HepG2 (cell line): ENCODE results near the gene INTS2. TPM values are rescaled to one million over a fixed set of nuclear protein-coding genes. Genes with fewer than 3 reads are reported as not detected.

Experiments used
- AGO1 ChIP-seq: fragments of 200-400 bp; formaldehyde crosslinking; IDR thresholded peaks from 2 replicates; pipeline ENCODE4 v1.6.1; 2017; ENCODE audit warnings: mild to moderate bottlenecking, low read depth, low read length, moderate library complexity; ENCODE audit not compliant: poor library complexity, severe bottlenecking
- CHD4 ChIP-seq: fragments of 200-600 bp; sonication (generic); IDR thresholded peaks from 2 replicates; pipeline ENCODE4 v1.7.0; 2017; ENCODE audit warnings: mild to moderate bottlenecking, low read length, borderline replicate concordance
- CREB1 ChIP-seq, 2 experiments: fragments of 450-650 bp in 1 of 2; IDR thresholded peaks; 2 replicates each; pipeline ENCODE4 v1.6.1; 2016 to 2017; ENCODE audit warnings: control low read depth in 1 of 2, mild to moderate bottlenecking in 1 of 2, missing compliant biosample characterization in 1 of 2, missing genetic modification characterization in 1 of 2
- DPF2 ChIP-seq: sonication (generic); formaldehyde crosslinking; IDR thresholded peaks from 2 replicates; pipeline ENCODE4 v1.4.0; 2020; ENCODE audit warnings: mild to moderate bottlenecking, low read depth, missing genetic modification reagents, borderline replicate concordance
- EEA1 ChIP-seq: sonication (generic); formaldehyde crosslinking; IDR thresholded peaks from 2 replicates; pipeline ENCODE4 v1.5.1; 2020; ENCODE audit warnings: mild to moderate bottlenecking, missing genetic modification reagents, borderline replicate concordance
- ELF4 ChIP-seq: sonication (generic); formaldehyde crosslinking; IDR thresholded peaks from 2 replicates; pipeline ENCODE4 v1.5.0; 2020; ENCODE audit warnings: missing genetic modification reagents, mild to moderate bottlenecking, moderate library complexity, borderline replicate concordance
- HMGXB4 ChIP-seq, 2 experiments: sonication (generic) in 1 of 2; formaldehyde crosslinking in 1 of 2; IDR thresholded peaks; 2 replicates each; pipeline versions ENCODE4 v1.4.0 to v1.6.1; 2018 to 2020; ENCODE audit warnings: missing genetic modification reagents in 2 of 2, borderline replicate concordance in 1 of 2, low read depth in 1 of 2, mild to moderate bottlenecking in 1 of 2, missing biosample characterization in 1 of 2
- MIER2 ChIP-seq: IDR thresholded peaks from 2 replicates; pipeline ENCODE4 v1.6.1; 2016; ENCODE audit warnings: missing biosample characterization, missing genetic modification reagents
- NCOA1 ChIP-seq: sonication (generic); formaldehyde crosslinking; IDR thresholded peaks from 2 replicates; pipeline ENCODE4 v1.9.0; 2021; ENCODE audit warnings: missing genetic modification reagents
- NFE2L1 ChIP-seq: sonication (generic); formaldehyde crosslinking; IDR thresholded peaks from 2 replicates; pipeline ENCODE4 v1.4.0; 2020; ENCODE audit warnings: missing genetic modification reagents, mild to moderate bottlenecking, borderline replicate concordance
- PRMT3 ChIP-seq: sonication (generic); formaldehyde crosslinking; IDR thresholded peaks from 2 replicates; pipeline ENCODE4 v1.8.1; 2022; ENCODE audit warnings: low read depth, mild to moderate bottlenecking, moderate library complexity, missing genetic modification reagents, borderline replicate concordance
- RAD21 ChIP-seq: fragments of 450-650 bp; formaldehyde crosslinking; IDR thresholded peaks from 2 replicates; pipeline ENCODE4 v1.5.0; 2020; ENCODE audit warnings: mild to moderate bottlenecking
- SRF ChIP-seq: IDR thresholded peaks from 2 replicates; pipeline ENCODE4 v1.6.1; 2011; ENCODE audit warnings: mild to moderate bottlenecking, low read depth, low read length, moderate library complexity
- THAP8 ChIP-seq: sonication (generic); formaldehyde crosslinking; IDR thresholded peaks from 2 replicates; pipeline ENCODE4 v1.5.1; 2020; ENCODE audit warnings: missing genetic modification reagents, mild to moderate bottlenecking, borderline replicate concordance
- ZFX ChIP-seq: sonication (generic); formaldehyde crosslinking; IDR thresholded peaks from 2 replicates; pipeline ENCODE4 v1.4.0; 2020; ENCODE audit warnings: mild to moderate bottlenecking, low read depth, missing genetic modification reagents, moderate library complexity
- ZNF607 ChIP-seq: sonication (generic); formaldehyde crosslinking; IDR thresholded peaks from 2 replicates; pipeline ENCODE4 v1.5.1; 2020; ENCODE audit warnings: missing genetic modification reagents, mild to moderate bottlenecking, borderline replicate concordance
- ZNF672 ChIP-seq: sonication (generic); formaldehyde crosslinking; IDR thresholded peaks from 2 replicates; pipeline ENCODE4 v1.8.1; 2022; ENCODE audit warnings: missing genetic modification reagents
- ZNF678 ChIP-seq: sonication (generic); formaldehyde crosslinking; IDR thresholded peaks from 2 replicates; pipeline ENCODE4 v1.4.0; 2020; ENCODE audit warnings: mild to moderate bottlenecking, missing genetic modification reagents
- ZSCAN12 ChIP-seq: sonication (generic); formaldehyde crosslinking; IDR thresholded peaks from 2 replicates; pipeline ENCODE4 v1.9.0; 2021; ENCODE audit warnings: mild to moderate bottlenecking, missing genetic modification reagents
- polyA plus RNA-seq, 8 experiments: library from polyadenylated mRNA; depleted of rRNA in 3 of 8; stranded (reverse) in 7 of 8; unstranded in 1 of 8; fragments of >200 nt; fragmentation: Illumina TruSeq in 4 of 8; extraction: Trizol in 4 of 8; gene quantifications; 2 replicates each; pipeline versions ENCODE4 v1.2.1 to v1.2.3, GENCODE V29; 2011 to 2016; ENCODE audit warnings: low read depth in 4 of 8, missing spikeins in 1 of 8, mixed read lengths in 1 of 8; ENCODE audit not compliant: insufficient read depth in 1 of 8
- total RNA-seq, 5 experiments: library from RNA; depleted of rRNA; stranded (reverse); fragments of >200 nt; fragmentation: Illumina TruSeq; extraction: Trizol; gene quantifications; 2 replicates each; pipeline ENCODE4 v1.2.3, GENCODE V29; 2016; ENCODE audit warnings: low read depth in 1 of 5
- TF ChIP-seq, protein P1 (sequence below): sonication (generic); formaldehyde crosslinking; IDR thresholded peaks from 2 replicates; pipeline ENCODE4 v1.4.0; 2020; ENCODE audit warnings: missing genetic modification reagents
- TF ChIP-seq, protein P2 (sequence below): IDR thresholded peaks from 2 replicates; pipeline ENCODE4 v1.6.1; 2016; ENCODE audit warnings: missing compliant biosample characterization, missing genetic modification reagents, borderline replicate concordance

Gene INTS2
- total and polyA plus RNA-seq, 2 of the 13 experiments (the other 11 are each of a cell fraction or from before 2014, with no cell fraction given) = 20.5 to 30.2 TPM

DNA sequence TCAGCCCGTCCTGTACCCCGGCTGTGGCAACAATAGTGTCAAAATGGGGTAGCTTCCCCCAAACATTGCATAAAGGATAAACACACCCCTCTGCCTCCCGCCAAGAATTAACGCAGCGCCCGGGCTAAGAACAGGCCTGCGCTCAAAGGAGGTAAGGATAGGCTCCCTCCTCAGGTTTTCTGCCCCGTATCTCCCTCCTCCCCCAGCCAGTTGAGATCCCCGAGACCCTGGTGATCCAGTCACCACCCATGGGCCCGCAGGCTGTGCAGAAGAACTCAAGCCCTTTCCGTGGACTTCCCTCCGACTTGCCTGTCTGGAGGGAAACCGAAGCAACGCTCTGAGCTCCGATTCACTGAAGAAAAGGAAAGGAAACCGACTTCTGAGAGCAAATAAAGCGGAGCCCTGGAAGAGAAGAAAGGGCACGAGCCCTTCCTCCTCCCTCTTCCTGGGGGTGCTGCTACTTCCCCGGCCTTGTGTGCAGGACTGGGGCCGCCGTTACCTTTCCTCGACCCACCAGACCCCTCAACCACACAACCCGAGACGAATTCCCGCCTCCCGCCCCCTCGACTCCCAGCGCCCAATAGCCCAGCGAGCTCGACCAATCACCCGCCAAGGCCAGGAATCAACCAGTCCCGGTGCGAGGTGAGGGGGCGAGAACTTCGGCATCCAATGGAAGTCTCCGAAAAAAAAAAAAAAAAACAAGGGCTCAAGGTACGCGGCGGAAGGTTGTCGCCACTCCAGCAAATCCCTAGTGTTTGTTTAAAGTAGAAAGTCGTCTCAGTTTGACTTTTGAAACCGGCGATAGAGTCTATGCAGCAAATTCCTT, 64.6 kb downstream of the INTS2 start, which contains the start of gene BRIP1 (continued):
- no peak for TF ChIP-seq DPF2 (CRISPR knock-in tag)
- TF ChIP-seq ZSCAN12 (CRISPR knock-in tag) = no peak
- no peak for TF ChIP-seq ZNF607 (CRISPR knock-in tag)
- no peak; the same call in 1 of the 2 replicates for TF ChIP-seq EEA1 (CRISPR knock-in tag)
- peak; percentile 94 for TF ChIP-seq ZFX (CRISPR knock-in tag)
- TF ChIP-seq CHD4 = no peak
- no peak for TF ChIP-seq NCOA1 (CRISPR knock-in tag)
- no peak for TF ChIP-seq ELF4
- no peak for TF ChIP-seq SRF
- TF ChIP-seq AGO1 = no peak
- peak; percentile 73 for TF ChIP-seq CREB1 (IDR thresholded peaks at IDR 0.05)
- peak; percentile 80 for TF ChIP-seq CREB1 (CRISPR knock-in tag; IDR thresholded peaks at IDR 0.05)
- TF ChIP-seq RAD21 (CRISPR knock-in tag) = no peak
- TF ChIP-seq, protein P1, sequence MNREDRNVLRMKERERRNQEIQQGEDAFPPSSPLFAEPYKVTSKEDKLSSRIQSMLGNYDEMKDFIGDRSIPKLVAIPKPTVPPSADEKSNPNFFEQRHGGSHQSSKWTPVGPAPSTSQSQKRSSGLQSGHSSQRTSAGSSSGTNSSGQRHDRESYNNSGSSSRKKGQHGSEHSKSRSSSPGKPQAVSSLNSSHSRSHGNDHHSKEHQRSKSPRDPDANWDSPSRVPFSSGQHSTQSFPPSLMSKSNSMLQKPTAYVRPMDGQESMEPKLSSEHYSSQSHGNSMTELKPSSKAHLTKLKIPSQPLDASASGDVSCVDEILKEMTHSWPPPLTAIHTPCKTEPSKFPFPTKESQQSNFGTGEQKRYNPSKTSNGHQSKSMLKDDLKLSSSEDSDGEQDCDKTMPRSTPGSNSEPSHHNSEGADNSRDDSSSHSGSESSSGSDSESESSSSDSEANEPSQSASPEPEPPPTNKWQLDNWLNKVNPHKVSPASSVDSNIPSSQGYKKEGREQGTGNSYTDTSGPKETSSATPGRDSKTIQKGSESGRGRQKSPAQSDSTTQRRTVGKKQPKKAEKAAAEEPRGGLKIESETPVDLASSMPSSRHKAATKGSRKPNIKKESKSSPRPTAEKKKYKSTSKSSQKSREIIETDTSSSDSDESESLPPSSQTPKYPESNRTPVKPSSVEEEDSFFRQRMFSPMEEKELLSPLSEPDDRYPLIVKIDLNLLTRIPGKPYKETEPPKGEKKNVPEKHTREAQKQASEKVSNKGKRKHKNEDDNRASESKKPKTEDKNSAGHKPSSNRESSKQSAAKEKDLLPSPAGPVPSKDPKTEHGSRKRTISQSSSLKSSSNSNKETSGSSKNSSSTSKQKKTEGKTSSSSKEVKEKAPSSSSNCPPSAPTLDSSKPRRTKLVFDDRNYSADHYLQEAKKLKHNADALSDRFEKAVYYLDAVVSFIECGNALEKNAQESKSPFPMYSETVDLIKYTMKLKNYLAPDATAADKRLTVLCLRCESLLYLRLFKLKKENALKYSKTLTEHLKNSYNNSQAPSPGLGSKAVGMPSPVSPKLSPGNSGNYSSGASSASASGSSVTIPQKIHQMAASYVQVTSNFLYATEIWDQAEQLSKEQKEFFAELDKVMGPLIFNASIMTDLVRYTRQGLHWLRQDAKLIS = no peak
- no peak for TF ChIP-seq THAP8 (CRISPR knock-in tag)
- TF ChIP-seq ZNF672 (CRISPR knock-in tag) = no peak
- TF ChIP-seq, protein P2, sequence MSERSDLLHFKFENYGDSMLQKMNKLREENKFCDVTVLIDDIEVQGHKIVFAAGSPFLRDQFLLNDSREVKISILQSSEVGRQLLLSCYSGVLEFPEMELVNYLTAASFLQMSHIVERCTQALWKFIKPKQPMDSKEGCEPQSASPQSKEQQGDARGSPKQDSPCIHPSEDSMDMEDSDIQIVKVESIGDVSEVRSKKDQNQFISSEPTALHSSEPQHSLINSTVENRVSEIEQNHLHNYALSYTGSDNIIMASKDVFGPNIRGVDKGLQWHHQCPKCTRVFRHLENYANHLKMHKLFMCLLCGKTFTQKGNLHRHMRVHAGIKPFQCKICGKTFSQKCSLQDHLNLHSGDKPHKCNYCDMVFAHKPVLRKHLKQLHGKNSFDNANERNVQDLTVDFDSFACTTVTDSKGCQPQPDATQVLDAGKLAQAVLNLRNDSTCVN (CRISPR knock-in tag) = no peak
- peak; percentile 66 to 72; a peak in 3 of 4 replicates for TF ChIP-seq HMGXB4 (CRISPR knock-in tag; IDR thresholded peaks at IDR 0.05; ENCODE audit: borderline replicate concordance in 1 of 2, low read depth in 1 of 2)
- TF ChIP-seq PRMT3 = no peak; the same call in 1 of the 2 replicates
- 0 out of 2 replicates have a peak, but pooled peaks have one; percentile 51 for TF ChIP-seq ZNF678 (CRISPR knock-in tag)
- no peak for TF ChIP-seq MIER2 (CRISPR knock-in tag)
- TF ChIP-seq NFE2L1 (CRISPR knock-in tag) = 0 out of 2 replicates have a peak, but pooled peaks have one; percentile 65
